Measurements from ENCODE around the gene ITGA5.

Gene ITGA5

DNA sequence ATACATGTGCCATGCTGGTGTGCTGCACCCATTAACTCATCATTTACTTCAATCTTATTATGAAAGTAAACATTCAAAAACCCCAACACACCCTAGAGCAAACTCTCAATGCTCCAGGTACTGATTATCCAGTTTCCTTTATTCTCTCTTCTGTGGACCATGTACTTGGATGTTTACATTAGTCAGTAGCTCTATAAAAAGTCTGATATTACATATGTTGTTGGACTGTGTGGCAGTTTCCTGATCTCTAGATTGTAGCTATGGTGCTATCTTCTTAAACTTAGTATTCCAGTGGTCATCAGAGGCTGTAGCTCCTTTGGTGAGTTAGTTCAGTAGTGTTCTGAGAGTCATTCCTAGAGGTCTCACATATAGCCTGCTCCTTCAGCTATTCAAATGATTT lies 25.1 kb upstream of the ITGA5 start:
- H3K36me3 ChIP-seq: no peaks in the 10 kb centered on the region
- no peak for TF ChIP-seq CTCF (IDR thresholded peaks at IDR 0.05)
- no peaks in the 10 kb centered on the region for H3K27me3 ChIP-seq
- no peaks in the 10 kb centered on the region for H3K9me3 ChIP-seq
- H3K4me3 ChIP-seq (ENCODE audit: low read depth in 1 of 2, low read length in 1 of 2): no peak overlapping the region
- H3K27ac ChIP-seq: no peak overlapping the region
- H3K4me1 ChIP-seq (ENCODE audit: control insufficient read depth in 1 of 2, insufficient read depth in 1 of 2, low read depth in 1 of 2, low read length in 1 of 2): no peaks in the 10 kb centered on the region

GRCh38 chr12:54443446-54443845 lies 24.4 kb upstream of the ITGA5 start:
- no peak for TF ChIP-seq CTCF (IDR thresholded peaks at IDR 0.05)
- H3K27ac ChIP-seq: no peak overlapping the region
- H3K4me3 ChIP-seq (ENCODE audit: low read depth in 1 of 2, low read length in 1 of 2): no peak overlapping the region
- no peaks in the 10 kb centered on the region for H3K4me1 ChIP-seq (ENCODE audit: control insufficient read depth in 1 of 2, insufficient read depth in 1 of 2, low read depth in 1 of 2, low read length in 1 of 2)
- H3K36me3 ChIP-seq: no peaks in the 10 kb centered on the region
- no peaks in the 10 kb centered on the region for H3K27me3 ChIP-seq
- H3K9me3 ChIP-seq: no peaks in the 10 kb centered on the region

- no peak for TF ChIP-seq CTCF (IDR thresholded peaks at IDR 0.05)
- Histone ChIP-seq H3K27ac (no peak overlapping the region), H3K36me3 (no peaks in the 10 kb centered on the region), H3K27me3 (no peaks in the 10 kb centered on the region), H3K4me3 (ENCODE audit: low read depth in 1 of 2, low read length in 1 of 2) (no peak overlapping the region), H3K9me3 (no peaks in the 10 kb centered on the region), H3K4me1 (ENCODE audit: control insufficient read depth in 1 of 2, insufficient read depth in 1 of 2, low read depth in 1 of 2, low read length in 1 of 2) (no peaks in the 10 kb centered on the region)
Measured at GRCh38 chr12:54442961-54443360, 23.9 kb upstream of the ITGA5 start.

- no peaks in the 10 kb centered on the region for H3K9me3 ChIP-seq
- no peak for TF ChIP-seq CTCF (IDR thresholded peaks at IDR 0.05)
- H3K27me3 ChIP-seq: no peaks in the 10 kb centered on the region
- H3K4me1 ChIP-seq (ENCODE audit: control insufficient read depth in 1 of 2, insufficient read depth in 1 of 2, low read depth in 1 of 2, low read length in 1 of 2): no peaks in the 10 kb centered on the region
- H3K36me3 ChIP-seq: no peaks in the 10 kb centered on the region
- no peak overlapping the region for H3K27ac ChIP-seq
- no peak overlapping the region for H3K4me3 ChIP-seq (ENCODE audit: low read depth in 1 of 2, low read length in 1 of 2)
Measured at GRCh38 chr12:54442099-54442498, 23.0 kb upstream of the ITGA5 start.

DNA sequence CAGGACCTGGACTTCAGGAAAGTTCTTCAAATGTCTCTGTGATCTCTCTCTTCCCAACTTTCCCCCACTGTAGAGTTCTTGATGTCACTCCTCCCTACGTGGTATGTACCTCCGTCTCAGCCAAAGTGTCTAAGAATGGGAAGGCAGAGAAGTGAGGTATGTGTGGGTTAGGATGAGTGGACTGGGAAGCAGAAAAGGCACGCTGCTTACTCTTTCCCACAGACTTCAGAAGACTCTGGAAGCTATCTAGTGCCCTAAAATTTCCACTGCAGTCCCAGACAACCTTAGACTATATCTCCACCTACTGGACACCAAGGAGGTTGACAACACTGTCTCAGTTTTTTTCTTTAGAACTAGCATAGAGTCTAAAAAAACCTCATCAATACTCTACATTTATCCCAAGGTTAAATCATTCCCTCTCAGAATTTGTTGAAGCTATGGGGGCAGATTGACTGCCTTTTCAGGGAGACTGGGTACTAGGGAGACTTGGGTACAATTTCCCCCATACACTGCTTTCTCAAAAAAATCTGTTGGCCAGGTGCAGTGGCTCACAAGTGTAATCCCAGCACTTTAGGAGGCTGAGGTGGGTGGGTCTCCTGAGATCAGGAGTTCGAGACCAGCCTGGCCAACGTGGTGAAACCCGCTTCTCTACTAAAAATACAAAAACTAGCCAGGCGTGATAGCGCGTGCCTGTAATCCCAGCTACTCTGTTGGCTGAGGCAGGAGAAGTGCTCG lies 20.6 kb upstream of the ITGA5 start:
- peak; percentile 80 for TF ChIP-seq CTCF (IDR thresholded peaks at IDR 0.05)
- Histone ChIP-seq H3K4me3 (ENCODE audit: low read depth in 1 of 2, low read length in 1 of 2) (no peak overlapping the region), H3K27me3 (no peaks in the 10 kb centered on the region), H3K36me3 (no peaks in the 10 kb centered on the region), H3K9me3 (no peaks in the 10 kb centered on the region), H3K4me1 (ENCODE audit: control insufficient read depth in 1 of 2, insufficient read depth in 1 of 2, low read depth in 1 of 2, low read length in 1 of 2) (no peaks in the 10 kb centered on the region), H3K27ac (no peak overlapping the region)
